Activated CD8-positive, alpha-beta T cell treated with anti-CD3 and anti-CD28 coated beads for 36 hours (primary cell): ENCODE results near the gene OR13G1. TPM values are rescaled to one million over a fixed set of nuclear protein-coding genes. Genes with fewer than 3 reads are reported as not detected.

Experiments used
- ATAC-seq: fragments of 200-7000 bp; cut with Tn5 transposase; one replicate; pipeline ENCODE4 v1.10.0; 2021; ENCODE audit warnings: mild to moderate bottlenecking, moderate library complexity
- CTCF ChIA-PET: fragments of 350-600 bp; sonication (Branson Sonifier 250); formaldehyde crosslinking; loops from one replicate; lab custom pipeline; 2021; ENCODE audit warnings: antibody characterized with exemption; lab: Charles Lee
- POLR2A ChIA-PET: fragments of 350-600 bp; sonication (Branson Sonifier 250); formaldehyde crosslinking; loops from one replicate; lab custom pipeline; 2021; ENCODE audit warnings: antibody characterized with exemption; lab: Charles Lee
- DNase-seq: peaks from one replicate; pipeline ENCODE4 v3.0.0-alpha.2; 2020
- H3K27ac Mint-ChIP-seq: one replicate; pipeline ENCODE4 v1.8.0; 2021; ENCODE audit warnings: mild to moderate bottlenecking, mixed read lengths
- H3K27me3 Mint-ChIP-seq: one replicate; pipeline ENCODE4 v1.8.0; 2021; ENCODE audit warnings: mixed read lengths
- H3K36me3 Mint-ChIP-seq: one replicate; pipeline ENCODE4 v1.8.0; 2021; ENCODE audit warnings: low read depth, mixed read lengths
- H3K4me1 Mint-ChIP-seq: one replicate; pipeline ENCODE4 v1.8.0; 2021; ENCODE audit warnings: low read depth, mixed read lengths
- H3K4me3 Mint-ChIP-seq: one replicate; pipeline ENCODE4 v1.8.0; 2021; ENCODE audit warnings: mild to moderate bottlenecking, moderate library complexity, mixed read lengths
- H3K9me3 Mint-ChIP-seq: one replicate; pipeline ENCODE4 v1.8.0; 2021; ENCODE audit warnings: mixed read lengths
- intact Hi-C: fragments of 100-400 bp; cut with micrococcal nuclease; formaldehyde crosslinking; loops from one replicate; pipeline ENCODE4 v1.10.0; 2022
- total RNA-seq, 2 experiments: library from RNA; stranded (reverse); gene quantifications; one replicate each; pipeline ENCODE4 v1.2.3, GENCODE V29; 2021
- TF ChIP-seq, protein P1 (sequence below): fragments of 200-600 bp; IDR thresholded peaks from one replicate; pipeline ENCODE4 v1.8.0; 2022; ENCODE audit warnings: antibody characterized with exemption, mild to moderate bottlenecking

Gene OR13G1
- total RNA-seq, 2 experiments from 2014 or later = not detected

DNA sequence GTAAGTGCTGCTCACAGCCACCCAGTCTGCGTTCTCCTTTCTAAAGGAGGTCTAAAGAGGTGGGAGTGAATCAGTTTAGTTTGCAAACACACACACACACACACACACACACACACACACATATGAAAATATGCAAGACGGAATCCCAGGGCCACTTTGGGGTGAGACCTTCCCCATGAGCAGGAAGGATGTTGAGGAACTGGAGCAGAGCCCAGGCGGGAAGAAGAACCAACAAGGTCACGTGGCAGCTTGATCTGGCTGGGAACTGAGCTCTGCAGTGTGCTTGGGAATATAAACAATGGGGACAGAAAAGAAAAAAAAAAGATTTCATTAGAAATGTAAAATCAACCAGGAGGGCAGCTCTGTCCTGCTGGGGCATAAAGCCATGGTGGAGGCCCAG is 41.5 kb downstream of the OR13G1 start:
- ChIA-PET CTCF (no interaction called here), POLR2A (no interaction called here)
- TF ChIP-seq, protein P1, sequence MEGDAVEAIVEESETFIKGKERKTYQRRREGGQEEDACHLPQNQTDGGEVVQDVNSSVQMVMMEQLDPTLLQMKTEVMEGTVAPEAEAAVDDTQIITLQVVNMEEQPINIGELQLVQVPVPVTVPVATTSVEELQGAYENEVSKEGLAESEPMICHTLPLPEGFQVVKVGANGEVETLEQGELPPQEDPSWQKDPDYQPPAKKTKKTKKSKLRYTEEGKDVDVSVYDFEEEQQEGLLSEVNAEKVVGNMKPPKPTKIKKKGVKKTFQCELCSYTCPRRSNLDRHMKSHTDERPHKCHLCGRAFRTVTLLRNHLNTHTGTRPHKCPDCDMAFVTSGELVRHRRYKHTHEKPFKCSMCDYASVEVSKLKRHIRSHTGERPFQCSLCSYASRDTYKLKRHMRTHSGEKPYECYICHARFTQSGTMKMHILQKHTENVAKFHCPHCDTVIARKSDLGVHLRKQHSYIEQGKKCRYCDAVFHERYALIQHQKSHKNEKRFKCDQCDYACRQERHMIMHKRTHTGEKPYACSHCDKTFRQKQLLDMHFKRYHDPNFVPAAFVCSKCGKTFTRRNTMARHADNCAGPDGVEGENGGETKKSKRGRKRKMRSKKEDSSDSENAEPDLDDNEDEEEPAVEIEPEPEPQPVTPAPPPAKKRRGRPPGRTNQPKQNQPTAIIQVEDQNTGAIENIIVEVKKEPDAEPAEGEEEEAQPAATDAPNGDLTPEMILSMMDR = no peak
- H3K4me3 Mint-ChIP-seq = no peak overlapping the region
- H3K27me3 Mint-ChIP-seq = peaks cover 28% of the 10 kb centered on the region
- no peaks in the 10 kb centered on the region for H3K36me3 Mint-ChIP-seq
- no peak overlapping the region for H3K27ac Mint-ChIP-seq
- intact Hi-C loops = no loop called here
- no peak for DNase-seq
- no peak for ATAC-seq
- no peaks in the 10 kb centered on the region for H3K9me3 Mint-ChIP-seq
- peaks cover 2% of the 10 kb centered on the region for H3K4me1 Mint-ChIP-seq

DNA sequence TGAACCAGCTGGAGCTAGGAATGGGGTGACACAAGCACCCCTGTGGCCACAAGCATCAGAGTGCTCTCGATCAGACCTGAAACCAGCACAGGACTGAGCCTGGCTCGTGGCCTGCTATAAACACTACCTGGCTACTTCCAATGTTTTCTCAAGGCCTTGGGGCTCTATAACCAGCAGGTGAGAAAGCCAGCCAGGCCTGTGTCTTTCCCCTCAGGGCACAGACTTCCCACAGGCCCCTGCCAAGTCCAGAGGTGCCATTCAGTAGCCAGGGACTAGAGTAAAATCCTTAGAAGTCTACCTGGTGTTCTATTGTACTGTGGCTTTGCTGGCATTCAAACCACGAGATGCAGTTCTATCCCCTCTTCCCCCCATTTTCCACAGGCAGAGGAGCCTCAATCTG is 51.6 kb downstream of the OR13G1 start:
- Mint-ChIP-seq H3K4me3 (no peak overlapping the region), H3K9me3 (peaks cover 2% of the 10 kb centered on the region), H3K27ac (no peak overlapping the region), H3K4me1 (no peaks in the 10 kb centered on the region), H3K27me3 (peaks cover 3% of the 10 kb centered on the region), H3K36me3 (no peaks in the 10 kb centered on the region)
- TF ChIP-seq, protein P1 = no peak
- ChIA-PET CTCF (no interaction called here), POLR2A (no interaction called here)
- DNase-seq (no peak), ATAC-seq (no peak)
- intact Hi-C loops = no loop called here

Other genes starting within 250 kb of the OR13G1 start
- not detected for gene OR2B11, start 221.6 kb downstream of the OR13G1 start, total RNA-seq
- gene OR2C3, start 143.3 kb downstream of the OR13G1 start, total RNA-seq = under 1 TPM in 1 of 2 experiments, not detected in 1; 0.02 TPM
- gene GCSAML, start 130.6 kb downstream of the OR13G1 start, total RNA-seq = under 1 TPM; 0.16 to 0.27 TPM
- gene OR2G2, start 91.4 kb downstream of the OR13G1 start, total RNA-seq = not detected
- not detected for gene OR2G3, start 74.2 kb downstream of the OR13G1 start, total RNA-seq
- not detected for gene OR6F1, start 36.9 kb upstream of the OR13G1 start, total RNA-seq
- not detected for gene OR14K1, start 58.9 kb upstream of the OR13G1 start, total RNA-seq
- gene OR14A2, start 68.4 kb upstream of the OR13G1 start, total RNA-seq = not detected
- not detected for gene OR1C1, start 80.8 kb upstream of the OR13G1 start, total RNA-seq
- gene OR14A16, start 144.4 kb upstream of the OR13G1 start, total RNA-seq = not detected
- not detected for gene OR11L1, start 162.2 kb upstream of the OR13G1 start, total RNA-seq
- under 1 TPM in 1 of 2 experiments, not detected in 1; 0.11 TPM for gene TRIM58, start 177.4 kb upstream of the OR13G1 start, total RNA-seq
- gene OR2W3, start 215.8 kb upstream of the OR13G1 start, total RNA-seq = not detected
- not detected for gene OR2T8, start 240.5 kb upstream of the OR13G1 start, total RNA-seq
- gene OR2AJ1, start 245.2 kb upstream of the OR13G1 start, total RNA-seq = not detected